HEK293 (cell line): ENCODE results near the gene MOCS2.

Source experiments
- CTCF ChIP-seq: fragments of 450-650 bp; formaldehyde crosslinking; IDR thresholded peaks from 2 replicates; pipeline ENCODE4 v1.5.1; 2016; ENCODE audit warnings: missing biosample characterization, missing genetic modification characterization
- GFI1B ChIP-seq: fragments of 450-650 bp; formaldehyde crosslinking; IDR thresholded peaks from 2 replicates; pipeline ENCODE4 v1.5.1; 2016; ENCODE audit warnings: missing biosample characterization, missing genetic modification characterization
- KLF16 ChIP-seq: fragments of 450-650 bp; formaldehyde crosslinking; IDR thresholded peaks from 2 replicates; pipeline ENCODE4 v1.5.1; 2017; ENCODE audit warnings: missing biosample characterization, missing genetic modification characterization
- MEIS1 ChIP-seq: sonication (generic); formaldehyde crosslinking; IDR thresholded peaks from 2 replicates; pipeline ENCODE4 v1.8.1; 2022; ENCODE audit warnings: missing genetic modification reagents, mild to moderate bottlenecking, borderline replicate concordance
- PRDM1 ChIP-seq: fragments of 450-650 bp; formaldehyde crosslinking; IDR thresholded peaks from 2 replicates; pipeline ENCODE4; 2016; ENCODE audit warnings: missing biosample characterization, missing genetic modification characterization
- REST ChIP-seq: fragments of 450-650 bp; formaldehyde crosslinking; IDR thresholded peaks from 2 replicates; pipeline ENCODE4 v1.5.1; 2016; ENCODE audit warnings: missing biosample characterization, missing genetic modification characterization
- SALL2 ChIP-seq: fragments of 450-650 bp; formaldehyde crosslinking; IDR thresholded peaks from 2 replicates; pipeline ENCODE4 v1.5.0; 2017; ENCODE audit warnings: missing biosample characterization, mild to moderate bottlenecking, missing genetic modification characterization, borderline replicate concordance
- SETDB1 ChIP-seq: IDR thresholded peaks from one replicate; pipeline ENCODE4 v1.6.1; 2017; ENCODE audit warnings: mild to moderate bottlenecking, low read length, moderate library complexity, mixed read lengths; ENCODE audit not compliant: insufficient read length
- YY1 ChIP-seq: fragments of 450-650 bp; formaldehyde crosslinking; IDR thresholded peaks from 2 replicates; pipeline ENCODE4 v1.5.1; 2018; ENCODE audit warnings: missing biosample characterization, missing genetic modification characterization
- ZNF24 ChIP-seq: fragments of 450-650 bp; formaldehyde crosslinking; IDR thresholded peaks from 2 replicates; pipeline ENCODE4 v1.5.1; 2016; ENCODE audit warnings: missing biosample characterization, missing genetic modification characterization
- ZNF274 ChIP-seq, 2 experiments: fragments of 200-500 bp in 1 of 2; fragments of 450-650 bp in 1 of 2; sonication (Bioruptor generic) in 1 of 2; formaldehyde crosslinking in 1 of 2; IDR thresholded peaks; 2 replicates each; pipeline versions ENCODE4 v1.5.1 to v1.6.1; 2014 to 2016; ENCODE audit warnings: borderline replicate concordance in 1 of 2, inconsistent platforms in 1 of 2, low read length in 1 of 2, missing biosample characterization in 1 of 2, missing genetic modification characterization in 1 of 2
- ZNF350 ChIP-seq: fragments of 450-650 bp; formaldehyde crosslinking; IDR thresholded peaks from 2 replicates; pipeline ENCODE4 v1.5.0; 2017; ENCODE audit warnings: missing biosample characterization, mild to moderate bottlenecking, missing genetic modification characterization
- ZNF362 ChIP-seq: fragments of 450-650 bp; formaldehyde crosslinking; IDR thresholded peaks from 2 replicates; pipeline ENCODE4 v1.5.1; 2016; ENCODE audit warnings: missing biosample characterization, missing genetic modification characterization
- ZNF701 ChIP-seq: fragments of 450-650 bp; formaldehyde crosslinking; IDR thresholded peaks from 2 replicates; pipeline ENCODE4 v1.5.1; 2016; ENCODE audit warnings: missing biosample characterization, missing genetic modification characterization

- no peak for TF ChIP-seq CTCF (tag by site-specific recombination)
- no peak for TF ChIP-seq GFI1B (tag by site-specific recombination)
- TF ChIP-seq ZNF701 (tag by site-specific recombination) = no peak
- no peak for TF ChIP-seq REST (tag by site-specific recombination)
- no peak for TF ChIP-seq KLF16 (tag by site-specific recombination)
- no peak for TF ChIP-seq SETDB1
- TF ChIP-seq SALL2 (tag by site-specific recombination) = no peak
- TF ChIP-seq ZNF350 (tag by site-specific recombination) = no peak
- TF ChIP-seq YY1 = no peak
- no peak for TF ChIP-seq MEIS1
- TF ChIP-seq PRDM1 = no peak
- no peak for TF ChIP-seq ZNF362 (tag by site-specific recombination)
- TF ChIP-seq ZNF274 (IDR thresholded peaks at IDR 0.05; ENCODE audit: low read length) = no peak
- TF ChIP-seq ZNF274 (tag by site-specific recombination; IDR thresholded peaks at IDR 0.05; ENCODE audit: borderline replicate concordance) = no peak
- TF ChIP-seq ZNF24 (tag by site-specific recombination) = no peak
Observed at GRCh38 chr5:53095217-53095616, 14.3 kb downstream of the MOCS2 start.
